ENCODE measurements around the gene LRRC14B.

- TF ChIP-seq CTCF (IDR thresholded peaks at IDR 0.05; ENCODE audit: insufficient read depth, low read length) = no peak
- no peak for TF ChIP-seq REST (IDR thresholded peaks at IDR 0.05; ENCODE audit: insufficient replicate concordance, low read depth)
- TF ChIP-seq POLR2AphosphoS5 (IDR thresholded peaks at IDR 0.05; ENCODE audit: low read depth) = no peak
Observed at GRCh38 chr5:203246-203930, 12.1 kb downstream of the LRRC14B start.

All from HL-60 (cell line).